GM12801 (cell line): ENCODE results near the gene CNTNAP2.

Source experiments
- CTCF ChIP-seq: IDR thresholded peaks from one replicate; pipeline ENCODE4 v1.5.1; 2011; ENCODE audit warnings: control low read depth; ENCODE audit not compliant: insufficient read length; ENCODE audit errors: extremely low read depth

The CNTNAP2 gene

DNA sequence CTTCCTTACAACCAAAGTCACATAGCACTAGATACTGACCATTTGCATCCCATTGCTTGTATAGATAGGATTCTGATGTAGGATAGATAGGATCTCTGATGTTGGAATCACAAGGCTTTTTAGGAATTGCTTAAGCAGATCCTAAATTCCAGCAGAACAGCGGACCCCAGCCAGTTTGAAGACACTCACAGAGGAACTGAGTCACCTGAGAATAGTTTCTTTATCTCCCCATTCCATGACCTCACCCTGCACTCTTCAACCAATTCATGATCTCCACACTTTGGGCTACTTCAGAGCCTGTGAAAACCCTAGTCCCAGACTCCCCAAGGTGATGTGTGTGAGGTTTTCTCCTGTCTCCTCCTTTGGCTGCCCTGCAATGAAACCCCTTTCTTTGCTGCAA lies 179.4 kb downstream of the CNTNAP2 start:
- no peak for TF ChIP-seq CTCF

DNA sequence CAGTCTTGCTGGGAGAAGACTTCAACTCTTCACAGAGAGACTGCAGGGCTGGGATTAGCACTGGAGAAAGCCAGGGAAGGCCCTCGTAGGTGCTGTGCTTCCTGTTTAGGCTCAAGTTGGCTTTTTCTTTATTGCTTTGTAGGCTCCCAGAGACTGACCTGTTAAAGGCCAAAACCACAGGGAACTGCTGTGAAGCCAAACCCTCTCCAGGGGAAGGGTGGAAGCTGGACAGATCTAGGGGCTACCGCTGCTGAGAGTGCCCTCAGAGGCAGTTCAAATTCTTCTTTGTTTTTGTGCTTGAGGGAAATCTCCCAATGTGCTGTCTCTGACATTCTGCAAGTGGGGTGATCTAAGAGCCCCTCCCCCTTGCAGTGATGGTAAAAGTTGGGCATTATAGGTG lies 198.4 kb downstream of the CNTNAP2 start:
- TF ChIP-seq CTCF, result no peak

- TF ChIP-seq CTCF, result no peak
Measured at GRCh38 chr7:146319629-146320028, 203.0 kb downstream of the CNTNAP2 start.

- TF ChIP-seq CTCF, result no peak
Measured at GRCh38 chr7:146321301-146321700, 204.7 kb downstream of the CNTNAP2 start.

DNA sequence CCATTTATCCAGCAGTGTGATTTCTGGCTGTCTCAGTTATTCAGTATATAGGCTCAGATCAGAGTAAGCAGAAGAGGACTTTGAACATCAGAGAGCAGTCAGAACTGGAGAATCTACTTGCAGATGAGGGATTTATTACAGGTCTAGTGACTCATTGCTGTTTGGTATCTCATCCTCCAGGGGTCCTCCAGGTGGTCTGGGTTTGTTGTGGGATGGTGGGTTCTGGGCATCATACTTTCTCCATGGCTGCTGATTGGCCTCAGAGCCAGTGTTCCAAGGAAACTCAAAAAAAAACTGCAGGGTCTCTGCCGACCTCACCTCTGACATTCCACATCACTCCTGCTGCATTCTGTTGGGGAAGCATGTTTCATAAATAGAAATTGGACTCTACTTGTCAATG lies 214.8 kb downstream of the CNTNAP2 start:
- TF ChIP-seq CTCF, result no peak

GRCh38 chr7:146345251-146345650 lies 228.7 kb downstream of the CNTNAP2 start:
- TF ChIP-seq CTCF, result no peak

- TF ChIP-seq CTCF, result no peak
Measured at GRCh38 chr7:146346096-146346495, 229.5 kb downstream of the CNTNAP2 start.

DNA sequence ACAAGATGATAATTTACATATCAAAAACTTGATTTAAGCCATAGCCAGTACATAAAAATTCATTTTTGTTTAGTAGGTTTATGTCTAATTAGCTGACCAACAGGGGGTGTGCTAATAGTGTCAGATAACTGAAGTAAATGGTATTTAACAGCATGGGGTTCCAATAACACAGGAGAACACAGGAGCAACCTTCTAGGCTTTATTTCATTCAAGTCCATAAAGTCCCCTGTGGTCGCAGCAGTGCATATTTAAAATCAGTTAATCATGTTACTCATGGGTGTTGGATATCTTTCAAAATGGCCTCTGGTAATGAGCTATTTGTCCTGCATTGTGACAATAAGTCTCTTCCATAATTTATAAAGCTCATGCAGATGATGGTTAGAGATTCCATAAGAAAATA lies 238.6 kb downstream of the CNTNAP2 start:
- TF ChIP-seq CTCF, result no peak
